GM19193 (cell line): ENCODE results near the gene CBX2.

Experiments
- POLR2A ChIP-seq: IDR thresholded peaks from 4 replicates; pipeline ENCODE4 v1.6.1; 2011; ENCODE audit not compliant: insufficient read depth, insufficient read length; ENCODE audit errors: extremely low read depth

Gene CBX2

DNA sequence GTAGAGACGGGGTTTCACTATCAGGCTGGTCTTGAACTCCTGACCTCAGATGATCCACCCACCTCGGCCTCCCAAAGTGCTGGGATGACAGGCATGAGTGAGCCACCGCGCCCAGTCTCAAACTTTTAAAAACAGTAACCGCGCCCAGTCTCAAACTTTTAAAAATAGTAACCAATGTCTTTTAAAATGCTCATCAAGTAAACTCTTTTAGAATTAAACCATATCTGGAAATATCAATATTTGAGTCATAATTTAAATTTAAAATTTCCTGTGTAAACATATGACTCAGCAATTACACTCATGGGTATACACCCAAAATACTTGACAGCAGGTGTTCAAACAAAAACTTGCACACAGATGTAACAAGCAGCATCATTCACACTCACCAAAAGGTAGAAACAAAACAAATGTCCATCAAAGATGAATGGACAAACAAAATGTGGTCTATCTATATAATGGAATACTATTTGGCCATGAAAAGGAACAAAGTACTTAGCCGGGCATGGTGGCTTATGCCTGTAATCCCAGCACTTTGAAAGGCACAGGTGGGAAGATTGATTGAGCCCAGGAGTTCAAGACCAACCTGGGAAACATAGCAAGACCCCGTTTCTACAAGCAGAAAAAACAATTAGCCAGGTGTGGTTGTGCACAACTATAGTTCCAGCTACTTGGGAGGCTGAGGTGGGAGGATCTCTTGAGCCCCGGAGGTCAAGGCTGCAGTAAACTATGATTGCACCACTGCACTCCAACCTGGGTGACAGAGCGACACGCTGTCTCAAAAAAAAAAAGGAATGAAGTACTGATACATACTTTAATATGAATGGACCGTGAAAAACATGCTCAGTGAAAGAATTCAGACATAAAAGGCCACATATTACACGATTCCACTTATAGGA lies 27.1 kb upstream of the CBX2 start:
- no peak for TF ChIP-seq POLR2A

GRCh38 chr17:79752175-79752574 lies 25.8 kb upstream of the CBX2 start:
- TF ChIP-seq POLR2A = no peak

DNA sequence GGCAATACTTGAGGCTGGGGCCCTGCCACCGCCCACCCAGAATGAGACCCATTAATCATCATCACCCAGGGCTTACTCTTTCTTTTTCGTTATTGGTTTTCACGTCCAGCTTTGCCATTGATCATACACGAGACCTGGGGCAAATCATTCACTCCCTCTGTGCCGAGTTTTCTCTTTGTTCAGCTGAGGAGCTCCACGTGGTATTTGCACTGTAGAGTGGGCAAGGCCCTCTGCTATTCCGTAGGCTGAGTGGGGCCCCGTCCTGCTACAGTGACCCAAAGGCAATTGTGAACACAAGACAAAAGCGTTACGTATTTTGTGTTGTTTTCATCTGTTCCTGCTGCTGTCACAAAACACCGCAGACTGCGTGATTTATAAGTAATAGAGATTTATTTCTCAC lies 23.6 kb upstream of the CBX2 start:
- TF ChIP-seq POLR2A = no peak

DNA sequence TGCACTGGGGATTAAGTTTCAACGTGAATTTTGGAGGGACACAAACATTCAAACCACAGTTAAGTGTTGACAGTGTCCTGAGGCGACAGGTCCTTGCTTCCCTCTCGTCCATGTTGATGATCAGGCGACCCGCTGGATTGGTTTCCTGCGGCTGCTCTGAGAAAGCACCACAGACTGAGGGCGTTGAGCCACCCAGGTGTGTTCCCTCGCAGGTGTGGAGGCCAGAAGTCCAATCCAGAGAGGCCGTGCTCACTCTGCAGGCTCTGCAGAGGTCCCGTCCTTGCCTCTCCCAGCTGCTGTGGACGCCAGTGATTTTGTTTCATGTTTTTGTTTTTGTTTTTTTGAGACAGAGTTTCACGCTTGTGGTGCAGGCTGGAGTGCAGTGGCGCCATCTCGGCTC lies 22.4 kb upstream of the CBX2 start:
- no peak for TF ChIP-seq POLR2A

GRCh38 chr17:79757140-79757745 lies 20.7 kb upstream of the CBX2 start:
- TF ChIP-seq POLR2A = no peak

DNA sequence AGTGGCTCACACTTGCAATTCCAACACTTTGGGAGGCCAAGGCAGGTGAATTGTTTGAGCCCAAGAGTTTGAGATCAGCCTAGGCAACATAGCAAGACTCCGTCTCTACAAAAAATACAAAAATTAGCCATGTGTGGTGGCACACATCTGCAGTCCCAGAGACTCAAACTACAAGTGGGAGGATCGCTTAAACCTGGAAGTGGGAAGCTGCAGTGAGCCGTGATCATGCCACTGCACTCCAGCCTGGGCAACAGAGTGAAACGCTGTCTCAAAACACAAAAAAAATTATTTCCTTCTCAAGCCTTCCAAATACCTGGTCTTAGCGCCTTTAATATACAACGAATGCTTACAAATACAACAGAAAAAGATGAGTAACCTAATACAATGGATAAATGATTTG lies 19.7 kb upstream of the CBX2 start:
- no peak for TF ChIP-seq POLR2A

DNA sequence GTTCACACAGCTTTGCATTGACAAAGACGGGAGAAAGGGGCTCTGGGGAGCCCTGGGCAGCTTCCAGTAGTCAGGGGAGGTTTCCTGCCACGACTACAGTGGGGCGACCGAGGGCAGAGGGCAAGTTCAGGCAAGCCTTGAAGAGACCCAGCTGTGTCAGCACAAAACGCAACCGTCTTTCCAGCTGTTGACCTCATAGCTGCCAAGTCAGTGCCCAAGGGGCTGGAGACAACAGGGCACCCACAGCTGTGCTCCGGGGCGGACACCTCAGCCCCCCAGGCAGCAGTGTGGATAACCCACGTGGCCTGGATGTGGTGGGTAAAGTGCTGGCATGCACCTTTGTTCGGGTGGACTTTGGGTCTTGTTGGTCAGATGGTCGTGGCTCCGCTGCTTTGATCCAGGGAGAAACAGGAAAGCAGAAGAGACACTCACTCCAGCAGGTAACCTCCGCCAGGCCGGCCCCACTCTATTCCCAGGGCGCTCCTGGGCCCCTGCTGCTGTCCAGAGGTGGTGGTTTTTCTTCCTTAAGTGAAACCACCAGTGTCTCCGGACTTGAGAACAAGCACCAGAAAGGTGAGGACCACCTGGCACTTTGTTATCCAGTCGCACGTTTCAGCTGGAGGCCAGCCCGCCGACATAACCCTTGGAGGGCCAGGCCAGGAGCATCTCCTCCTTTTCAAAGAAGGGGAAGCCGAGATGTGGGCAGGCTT lies 17.6 kb upstream of the CBX2 start:
- no peak for TF ChIP-seq POLR2A

- TF ChIP-seq POLR2A = no peak
Observed at GRCh38 chr17:79761894-79762589, 15.9 kb upstream of the CBX2 start.

DNA sequence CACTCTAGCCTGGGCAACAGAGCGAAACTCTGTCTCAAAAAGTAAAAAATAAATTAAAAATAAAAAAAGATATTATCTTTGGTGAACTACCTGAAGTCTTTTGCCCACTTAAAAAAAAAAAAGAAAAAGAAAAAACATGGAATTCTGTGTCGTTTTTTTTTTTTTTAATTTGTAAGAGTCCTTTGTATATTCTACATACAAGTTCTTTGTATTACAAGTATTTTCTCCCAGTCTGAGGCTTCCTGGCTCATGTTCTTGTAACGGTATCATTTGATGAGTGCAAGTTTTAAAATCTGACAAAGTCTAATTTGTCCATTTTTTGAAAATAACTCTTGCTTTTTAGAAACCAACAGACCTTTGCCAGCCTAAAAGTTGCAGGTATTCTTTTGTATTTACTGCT lies 12.2 kb upstream of the CBX2 start:
- no peak for TF ChIP-seq POLR2A

DNA sequence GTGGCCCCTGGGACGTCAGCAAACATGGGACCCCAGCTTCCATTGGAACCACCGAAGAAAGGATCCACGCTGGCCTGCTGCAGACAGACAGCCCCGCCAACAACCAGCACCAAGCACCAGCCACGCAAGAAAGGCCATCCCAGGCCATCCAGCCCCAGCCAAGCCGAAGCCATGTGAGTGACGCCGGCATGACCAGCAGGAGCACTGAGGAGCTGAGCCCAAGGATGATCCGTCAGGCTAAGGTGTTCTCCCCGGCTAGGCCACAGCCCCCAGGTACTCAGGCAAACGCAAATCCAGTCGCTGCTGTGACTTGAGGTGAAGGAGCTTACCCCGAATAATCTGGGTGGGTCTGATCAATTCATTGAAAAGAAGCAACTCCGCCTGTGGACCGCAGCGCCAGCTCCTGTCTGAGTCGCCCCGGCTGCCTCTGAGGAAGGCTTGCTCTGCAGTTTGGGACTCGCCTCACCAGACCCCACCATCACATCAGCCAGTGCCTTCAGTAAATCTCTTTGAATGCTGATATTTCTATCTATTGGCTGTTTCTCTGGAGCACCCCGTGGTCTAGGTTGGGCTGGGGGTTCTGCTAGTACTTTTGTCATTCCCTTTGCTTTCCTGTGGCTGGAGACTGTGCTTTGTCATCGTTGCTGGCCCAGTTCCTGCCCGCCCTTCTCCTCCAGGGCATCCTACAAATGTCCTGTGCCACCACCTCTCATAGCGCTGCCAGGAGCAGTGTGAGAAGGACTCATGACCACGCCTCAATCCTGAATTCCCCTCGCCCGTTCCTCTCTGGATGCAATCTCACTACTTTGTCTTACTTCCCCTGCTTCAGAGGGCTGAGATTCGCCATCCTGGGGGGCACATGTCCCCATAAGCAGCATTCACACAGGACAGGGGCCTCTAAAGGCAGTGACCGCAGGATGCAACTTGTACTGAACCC lies 8.1 kb upstream of the CBX2 start:
- TF ChIP-seq POLR2A = no peak

DNA sequence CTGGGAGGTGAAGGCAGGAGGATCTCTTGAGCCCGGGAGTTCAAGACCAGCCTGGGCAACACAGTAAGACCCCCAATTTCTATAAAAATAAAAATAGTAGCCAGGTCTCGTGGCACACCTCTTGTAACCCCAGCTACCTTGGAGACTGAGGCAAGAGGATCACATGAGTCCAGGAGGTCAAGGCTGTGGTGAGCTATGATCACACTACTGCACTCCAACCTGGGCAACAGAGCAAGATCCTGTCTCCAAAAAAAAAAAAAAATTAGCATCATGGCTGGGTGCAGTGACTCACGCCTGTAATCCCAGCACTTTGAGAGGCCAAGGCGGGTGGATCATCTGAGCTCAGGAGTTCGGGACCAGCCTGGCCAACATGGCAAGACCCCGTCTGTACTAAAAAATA lies 6.7 kb upstream of the CBX2 start:
- TF ChIP-seq POLR2A = no peak

GRCh38 chr17:79774561-79774975 lies 3.4 kb upstream of the CBX2 start:
- TF ChIP-seq POLR2A = no peak

DNA sequence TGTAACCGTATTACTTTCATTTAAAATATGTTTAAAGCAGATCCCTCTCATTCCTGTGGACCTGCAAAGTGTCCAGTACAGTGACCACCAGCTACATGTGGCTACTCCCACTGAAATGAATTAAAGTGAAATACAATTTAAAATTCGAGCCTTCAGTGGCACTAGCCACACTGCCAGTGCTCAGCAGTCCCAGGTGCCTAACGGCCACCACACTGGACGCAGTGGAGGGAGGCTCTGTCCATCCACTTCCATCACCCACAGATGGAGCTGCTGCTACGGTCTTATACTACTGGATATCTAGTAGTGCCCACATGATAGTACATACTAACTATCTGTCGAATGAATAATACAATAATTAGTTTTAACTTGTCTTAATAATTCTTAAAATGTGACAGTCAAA lies 2.3 kb upstream of the CBX2 start:
- no peak for TF ChIP-seq POLR2A

- no peak for TF ChIP-seq POLR2A
Observed at GRCh38 chr17:79776376-79777119, 1.4 kb upstream of the CBX2 start.
